Activated T-cell treated with anti-CD3 and anti-CD28 coated beads, Interleukin-2, amount 50 U/mL, for 4 hours (primary cell): ENCODE data around the gene FADS3. TPM values are rescaled to one million over a fixed set of nuclear protein-coding genes. Genes with fewer than 3 reads are reported as not detected.

Experiments used
- ATAC-seq, 2 donors: fragments of 200-7000 bp; cut with Tn5 transposase; one replicate each; pipeline ENCODE4 v1.10.0; 2021
- DNase-seq: peaks from one replicate; pipeline ENCODE4 v3.0.0-alpha.2; 2020
- H3K27me3 Mint-ChIP-seq: one replicate; pipeline ENCODE4 v1.8.0; 2021; ENCODE audit warnings: low read depth, mixed read lengths
- H3K36me3 Mint-ChIP-seq: one replicate; pipeline ENCODE4 v1.8.0; 2022; ENCODE audit warnings: mixed read lengths; ENCODE audit not compliant: insufficient read depth
- H3K4me1 Mint-ChIP-seq: one replicate; pipeline ENCODE4 v1.8.0; 2021; ENCODE audit warnings: low read depth, mixed read lengths
- H3K4me3 Mint-ChIP-seq: one replicate; pipeline ENCODE4 v1.8.0; 2021; ENCODE audit warnings: mild to moderate bottlenecking, moderate library complexity, mixed read lengths
- H3K9me3 Mint-ChIP-seq: one replicate; pipeline ENCODE4 v1.8.0; 2021; ENCODE audit warnings: mixed read lengths
- total RNA-seq, 3 donors: library from RNA; stranded (reverse); gene quantifications; one replicate each; pipeline ENCODE4 v1.2.1, GENCODE V29; 2021

Gene FADS3
- total RNA-seq, 3 donors from 2014 or later = 2.6 to 4.1 (median 2.8) TPM

GRCh38 chr11:61918938-61919704, 27.8 kb upstream of the FADS3 start:
- ATAC-seq = no peak
- H3K4me1 Mint-ChIP-seq = peaks cover 8% of the 10 kb centered on the region
- peak overlapping the region; percentile 9 for H3K4me3 Mint-ChIP-seq
- H3K9me3 Mint-ChIP-seq = no peaks in the 10 kb centered on the region
- DNase-seq = no peak
- peaks cover 66% of the 10 kb centered on the region for H3K27me3 Mint-ChIP-seq
- no peaks in the 10 kb centered on the region for H3K36me3 Mint-ChIP-seq

GRCh38 chr11:61918251-61918937, 27.0 kb upstream of the FADS3 start:
- H3K36me3 Mint-ChIP-seq = no peaks in the 10 kb centered on the region

GRCh38 chr11:61917334-61918109, 26.2 kb upstream of the FADS3 start, which contains the start of gene RAB3IL1:
TSS of gene RAB3IL1 (minus strand) at chr11:61917566. CDS start at chr11:61917367, 199 bp downstream.
- no peak for DNase-seq
- Mint-ChIP-seq H3K9me3 (no peaks in the 10 kb centered on the region), H3K4me3 (peak within 1 kb of the TSS; percentile 72), H3K27me3 (peaks cover 71% of the 10 kb centered on the region), H3K4me1 (peaks cover 8% of the 10 kb centered on the region), H3K36me3 (no peaks in the 10 kb centered on the region)
- ATAC-seq = peak; percentile 47 to 73

More at GRCh38 chr11:61918251-61918937, 27.0 kb upstream of the FADS3 start:
- ATAC-seq (no peak), DNase-seq (no peak)
- Mint-ChIP-seq H3K4me3 (peak overlapping the region; percentile 72), H3K4me1 (peaks cover 8% of the 10 kb centered on the region), H3K27me3 (peaks cover 72% of the 10 kb centered on the region), H3K9me3 (no peaks in the 10 kb centered on the region)

GRCh38 chr11:61916737-61917333, 25.5 kb upstream of the FADS3 start:
- H3K27me3 Mint-ChIP-seq = peaks cover 72% of the 10 kb centered on the region
- H3K9me3 Mint-ChIP-seq = no peaks in the 10 kb centered on the region
- peaks cover 8% of the 10 kb centered on the region for H3K4me1 Mint-ChIP-seq
- peak overlapping the region; percentile 50 for H3K4me3 Mint-ChIP-seq
- ATAC-seq (peak; percentile 13 to 18), DNase-seq (no peak)
- H3K36me3 Mint-ChIP-seq = no peaks in the 10 kb centered on the region

GRCh38 chr11:61914471-61915171, 23.3 kb upstream of the FADS3 start:
- ATAC-seq = no peak
- Mint-ChIP-seq H3K27me3 (peaks cover 57% of the 10 kb centered on the region), H3K9me3 (no peaks in the 10 kb centered on the region), H3K4me1 (peaks cover 8% of the 10 kb centered on the region), H3K4me3 (no peak overlapping the region), H3K36me3 (no peaks in the 10 kb centered on the region)
- DNase-seq = no peak

- no peak for DNase-seq
- Mint-ChIP-seq H3K4me1 (peaks cover 8% of the 10 kb centered on the region), H3K4me3 (no peak overlapping the region), H3K9me3 (no peaks in the 10 kb centered on the region), H3K36me3 (no peaks in the 10 kb centered on the region), H3K27me3 (peaks cover 50% of the 10 kb centered on the region)
- ATAC-seq = no peak
Observed at GRCh38 chr11:61913699-61914395, 22.5 kb upstream of the FADS3 start.

GRCh38 chr11:61912991-61913698, 21.8 kb upstream of the FADS3 start:
- ATAC-seq (no peak), DNase-seq (no peak)
- peaks cover 43% of the 10 kb centered on the region for H3K27me3 Mint-ChIP-seq
- peaks cover 6% of the 10 kb centered on the region for H3K4me1 Mint-ChIP-seq
- no peaks in the 10 kb centered on the region for H3K36me3 Mint-ChIP-seq
- no peak overlapping the region for H3K4me3 Mint-ChIP-seq
- no peaks in the 10 kb centered on the region for H3K9me3 Mint-ChIP-seq

GRCh38 chr11:61912530-61912898, 21.2 kb upstream of the FADS3 start:
- no peaks in the 10 kb centered on the region for H3K9me3 Mint-ChIP-seq
- no peak overlapping the region for H3K4me3 Mint-ChIP-seq
- no peaks in the 10 kb centered on the region for H3K4me1 Mint-ChIP-seq
- ATAC-seq (no peak), DNase-seq (no peak)
- H3K36me3 Mint-ChIP-seq = no peaks in the 10 kb centered on the region
- H3K27me3 Mint-ChIP-seq = peaks cover 37% of the 10 kb centered on the region

GRCh38 chr11:61911701-61912529, 20.6 kb upstream of the FADS3 start:
- no peaks in the 10 kb centered on the region for H3K36me3 Mint-ChIP-seq
- no peaks in the 10 kb centered on the region for H3K9me3 Mint-ChIP-seq
- DNase-seq (no peak), ATAC-seq (no peak)
- H3K27me3 Mint-ChIP-seq = peaks cover 36% of the 10 kb centered on the region
- H3K4me3 Mint-ChIP-seq = no peak overlapping the region
- no peaks in the 10 kb centered on the region for H3K4me1 Mint-ChIP-seq

GRCh38 chr11:61911128-61911700, 19.9 kb upstream of the FADS3 start:
- ATAC-seq (no peak), DNase-seq (no peak)
- H3K27me3 Mint-ChIP-seq = peaks cover 29% of the 10 kb centered on the region
- H3K36me3 Mint-ChIP-seq = no peaks in the 10 kb centered on the region
- H3K4me3 Mint-ChIP-seq = no peak overlapping the region
- H3K4me1 Mint-ChIP-seq = no peaks in the 10 kb centered on the region
- H3K9me3 Mint-ChIP-seq = no peaks in the 10 kb centered on the region

- no peak overlapping the region for H3K4me3 Mint-ChIP-seq
- ATAC-seq (no peak), DNase-seq (no peak)
- no peaks in the 10 kb centered on the region for H3K4me1 Mint-ChIP-seq
- peaks cover 24% of the 10 kb centered on the region for H3K27me3 Mint-ChIP-seq
- no peaks in the 10 kb centered on the region for H3K36me3 Mint-ChIP-seq
- H3K9me3 Mint-ChIP-seq = no peaks in the 10 kb centered on the region
Observed at GRCh38 chr11:61910187-61911127, 19.1 kb upstream of the FADS3 start.
